HG03460 (cell line): ENCODE measurements around the gene SEPHS2.
"Not testable (repeated sequence)": the region's sequence is repeated elsewhere in the genome, so short reads cannot be mapped to it uniquely, and the experiment has no call there.

Experiments
- ATAC-seq: cut with Tn5 transposase; IDR thresholded peaks from one replicate; pipeline ENCODE4 v1.9.1; 2021; ENCODE audit not compliant: unreplicated experiment

SEPHS2 gene

GRCh38 chr16:30470632-30470995, 24.9 kb upstream of the SEPHS2 start:
- ATAC-seq, result no peak

DNA sequence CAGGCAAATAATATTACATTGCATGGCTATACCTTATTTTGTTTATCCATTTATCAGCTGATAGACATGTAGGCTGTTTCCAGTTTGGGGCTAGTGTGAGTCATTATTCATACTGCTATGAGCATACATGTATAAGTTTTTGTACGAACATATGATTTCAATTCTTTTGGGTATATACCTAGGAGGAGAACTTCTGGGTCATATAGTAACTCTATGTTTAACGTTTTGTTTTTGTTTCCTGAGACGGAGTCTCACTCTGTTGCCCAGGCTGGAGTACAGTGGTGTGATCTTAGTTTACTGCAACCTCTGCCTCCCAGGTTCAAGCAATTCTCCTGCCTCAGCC, 24.5 kb upstream of the SEPHS2 start:
- no peak for ATAC-seq

DNA sequence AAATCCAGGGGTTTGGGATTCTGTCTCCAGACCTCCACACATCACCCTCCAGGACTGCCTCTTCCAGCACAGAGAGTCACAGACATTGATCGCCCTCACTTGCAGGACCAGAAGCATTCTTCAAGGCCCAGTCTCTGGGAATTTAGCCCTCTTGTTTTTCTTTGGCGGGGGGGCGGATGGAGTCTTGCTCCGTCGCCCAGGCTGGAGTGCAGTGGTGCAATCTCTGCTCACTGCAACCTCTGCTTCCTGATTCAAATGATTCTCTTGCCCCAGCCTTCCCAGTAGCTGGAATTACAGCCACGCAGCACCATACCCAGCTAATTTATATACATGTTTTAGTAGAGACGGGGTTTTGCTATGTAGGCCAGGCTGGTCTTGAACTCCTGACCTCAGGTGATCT, 18.4 kb upstream of the SEPHS2 start:
- no peak for ATAC-seq

DNA sequence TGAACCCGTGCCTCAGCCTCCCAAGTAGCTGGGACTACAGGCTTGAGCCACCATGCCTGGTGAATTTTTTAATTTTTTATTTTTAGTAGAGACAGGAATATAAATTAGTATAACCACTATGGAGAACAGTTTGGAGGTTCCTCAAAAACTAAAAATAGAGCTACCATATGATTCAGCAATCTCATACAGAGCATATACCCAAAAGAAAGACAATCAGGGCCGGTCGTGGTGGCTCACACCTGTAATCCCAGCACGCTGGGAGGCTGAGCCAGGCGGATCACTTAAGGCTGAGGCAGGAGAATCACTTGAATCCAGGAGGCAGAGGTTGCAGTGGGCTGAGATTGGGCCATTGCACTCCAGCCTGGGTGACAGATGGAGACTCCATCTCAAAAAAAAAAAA, 15.8 kb upstream of the SEPHS2 start:
- ATAC-seq, result not testable (repeated sequence)

DNA sequence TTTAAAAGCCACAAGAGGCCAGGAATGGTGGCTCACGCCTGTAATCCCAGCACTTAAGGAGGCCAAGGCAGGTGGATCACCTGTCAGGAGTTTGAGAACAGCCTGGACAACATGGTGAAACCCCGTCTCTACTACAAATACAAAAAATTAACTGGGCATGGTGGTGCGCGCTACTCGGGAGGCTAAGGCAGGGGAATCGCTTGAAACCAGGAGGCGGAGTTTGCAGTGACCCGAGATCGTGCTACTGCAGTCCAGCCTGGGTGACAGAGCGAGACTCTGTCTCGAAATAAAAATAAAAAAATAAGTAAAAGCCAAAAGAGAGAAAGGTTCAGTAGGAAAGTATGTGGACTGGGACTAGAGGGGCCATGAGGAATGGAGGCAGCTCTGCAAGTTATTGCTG, 13.8 kb upstream of the SEPHS2 start:
- ATAC-seq, result no peak

GRCh38 chr16:30458561-30459394, 13.1 kb upstream of the SEPHS2 start:
- ATAC-seq, result peak; percentile 87

GRCh38 chr16:30457743-30458560, 12.3 kb upstream of the SEPHS2 start:
- ATAC-seq, result no peak

- no peak for ATAC-seq
Measured at GRCh38 chr16:30457256-30457655, 11.6 kb upstream of the SEPHS2 start.

DNA sequence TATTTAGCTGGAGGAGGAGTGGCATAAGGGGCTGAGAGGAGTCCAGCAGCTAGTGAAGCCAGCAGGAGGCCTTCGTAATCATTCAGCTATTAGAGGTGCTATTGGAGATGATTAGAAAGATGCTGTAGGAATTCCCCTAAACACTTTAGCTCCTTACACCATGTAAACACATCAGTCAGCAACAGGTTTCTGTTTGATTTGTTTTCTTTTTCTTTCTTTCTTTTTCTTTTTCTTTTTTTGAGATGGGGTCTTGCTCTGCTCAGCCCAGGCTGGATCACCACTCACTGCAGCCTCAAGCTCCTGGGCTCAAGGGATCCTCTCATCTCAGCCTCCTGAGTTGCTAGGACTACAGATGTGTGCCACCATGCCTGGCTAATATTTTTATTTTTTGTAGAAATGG, 10.6 kb upstream of the SEPHS2 start:
- ATAC-seq, result no peak

- ATAC-seq, result not testable (repeated sequence)
Measured at GRCh38 chr16:30452709-30453580, 7.3 kb upstream of the SEPHS2 start.

DNA sequence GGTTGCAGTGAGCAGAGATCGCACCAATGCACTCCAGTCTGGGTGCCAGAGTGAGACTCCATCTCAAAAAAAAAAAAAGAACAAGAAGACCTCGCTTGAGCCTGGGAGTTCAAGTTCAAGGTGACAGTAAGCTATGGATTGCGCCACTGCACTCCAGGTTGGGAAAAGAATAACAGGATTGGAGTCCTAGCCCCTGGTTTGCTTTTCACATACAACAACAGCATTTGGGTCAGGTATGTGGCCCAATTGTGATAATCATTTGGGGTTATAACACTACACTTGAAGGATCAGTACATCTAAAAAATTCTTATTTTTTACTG, 3.4 kb upstream of the SEPHS2 start:
- no peak for ATAC-seq

- ATAC-seq, result no peak
Measured at GRCh38 chr16:30447512-30448226, 2.0 kb upstream of the SEPHS2 start.

DNA sequence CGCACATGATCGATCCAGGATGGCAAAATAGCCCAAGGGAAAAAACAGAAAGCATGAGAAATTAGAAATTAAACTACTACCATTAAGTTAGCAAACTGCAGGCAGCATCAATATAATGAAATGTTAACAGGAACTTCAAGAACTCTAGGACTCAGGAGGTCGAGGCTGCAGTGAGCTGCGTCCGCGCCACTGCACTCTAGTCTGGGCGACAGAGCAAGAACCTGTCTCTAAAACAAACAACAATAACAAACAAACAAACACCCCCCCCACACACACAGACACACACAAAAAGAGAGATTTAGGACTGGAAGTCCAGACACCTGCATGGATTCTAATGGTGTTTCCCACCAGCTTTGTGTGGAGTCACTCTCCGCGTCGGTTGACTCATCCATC, 525 bp upstream of the SEPHS2 start:
- no peak for ATAC-seq

DNA sequence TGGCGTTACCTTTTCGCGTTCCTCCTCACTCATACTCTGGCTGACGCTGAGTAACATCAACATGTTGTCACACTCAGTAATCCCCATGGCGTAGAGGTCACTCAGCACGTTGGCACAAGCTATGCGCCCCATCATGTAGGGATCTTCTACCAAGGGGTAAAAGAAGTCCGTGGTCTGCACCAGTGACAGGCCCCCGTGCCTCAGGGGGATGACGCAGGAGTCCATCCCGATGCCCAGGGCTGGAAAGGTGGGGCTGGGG, 596 bp downstream of the SEPHS2 start:
- ATAC-seq, result no peak

GRCh38 chr16:30444231-30445148, 1.2 kb downstream of the SEPHS2 start:
- no peak for ATAC-seq

DNA sequence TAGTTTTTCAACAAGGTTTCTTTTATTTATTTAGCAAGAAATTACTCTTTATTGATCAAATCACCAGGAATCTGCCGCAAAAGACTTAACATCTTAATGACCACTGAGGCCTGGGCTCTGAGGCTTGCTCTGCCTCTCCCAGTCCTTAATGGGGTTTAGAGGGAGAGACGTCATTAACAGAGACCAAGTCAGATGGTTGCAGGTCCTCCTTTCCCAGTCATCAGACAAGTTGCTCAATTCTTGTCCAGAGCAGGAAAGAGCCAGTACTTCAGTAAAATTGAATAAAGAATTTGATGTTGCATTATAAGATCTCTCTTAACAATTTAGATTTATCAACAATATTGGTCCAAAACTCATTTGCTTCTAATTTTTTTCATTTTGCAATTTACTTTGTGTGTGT, 2.0 kb downstream of the SEPHS2 start:
- no peak for ATAC-seq

- ATAC-seq, result no peak
Measured at GRCh38 chr16:30439720-30440348, 5.8 kb downstream of the SEPHS2 start.

GRCh38 chr16:30438835-30439234, 6.8 kb downstream of the SEPHS2 start:
- no peak for ATAC-seq

- no peak for ATAC-seq
Measured at GRCh38 chr16:30437511-30438046, 8.1 kb downstream of the SEPHS2 start.

GRCh38 chr16:30434852-30435251, 10.8 kb downstream of the SEPHS2 start:
- no peak for ATAC-seq
